ENCODE measurements around the gene PARP12.

The PARP12 gene

DNA sequence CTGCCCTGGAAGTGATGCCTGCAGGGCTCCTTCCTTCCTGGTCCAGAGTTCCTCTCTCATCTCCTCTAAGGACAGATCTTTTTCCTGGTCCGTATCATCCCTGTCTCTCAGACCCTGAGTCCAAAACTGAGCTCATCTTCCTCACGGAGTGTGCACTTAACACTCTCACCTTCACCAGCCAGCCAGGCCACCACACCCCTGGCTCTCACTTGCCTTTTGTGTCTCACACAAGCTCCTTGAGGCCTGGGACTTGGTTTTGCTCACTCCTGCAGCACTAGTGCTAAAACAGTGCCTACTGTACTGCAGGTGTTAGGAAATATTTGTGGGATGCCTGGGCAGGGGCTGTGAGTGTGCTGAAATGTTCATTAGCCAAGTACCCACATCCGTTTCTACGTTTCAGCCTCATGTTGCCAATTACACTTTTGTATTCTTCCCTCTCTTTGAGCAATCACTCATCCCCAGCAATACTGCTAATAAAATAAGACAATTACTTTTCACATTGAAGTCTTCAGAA lies 21.4 kb upstream of the PARP12 start:
- no peak for TF ChIP-seq TAF1 (IDR thresholded peaks at IDR 0.05; ENCODE audit: borderline replicate concordance, insufficient read depth, low read length)
- TF ChIP-seq, protein P1, sequence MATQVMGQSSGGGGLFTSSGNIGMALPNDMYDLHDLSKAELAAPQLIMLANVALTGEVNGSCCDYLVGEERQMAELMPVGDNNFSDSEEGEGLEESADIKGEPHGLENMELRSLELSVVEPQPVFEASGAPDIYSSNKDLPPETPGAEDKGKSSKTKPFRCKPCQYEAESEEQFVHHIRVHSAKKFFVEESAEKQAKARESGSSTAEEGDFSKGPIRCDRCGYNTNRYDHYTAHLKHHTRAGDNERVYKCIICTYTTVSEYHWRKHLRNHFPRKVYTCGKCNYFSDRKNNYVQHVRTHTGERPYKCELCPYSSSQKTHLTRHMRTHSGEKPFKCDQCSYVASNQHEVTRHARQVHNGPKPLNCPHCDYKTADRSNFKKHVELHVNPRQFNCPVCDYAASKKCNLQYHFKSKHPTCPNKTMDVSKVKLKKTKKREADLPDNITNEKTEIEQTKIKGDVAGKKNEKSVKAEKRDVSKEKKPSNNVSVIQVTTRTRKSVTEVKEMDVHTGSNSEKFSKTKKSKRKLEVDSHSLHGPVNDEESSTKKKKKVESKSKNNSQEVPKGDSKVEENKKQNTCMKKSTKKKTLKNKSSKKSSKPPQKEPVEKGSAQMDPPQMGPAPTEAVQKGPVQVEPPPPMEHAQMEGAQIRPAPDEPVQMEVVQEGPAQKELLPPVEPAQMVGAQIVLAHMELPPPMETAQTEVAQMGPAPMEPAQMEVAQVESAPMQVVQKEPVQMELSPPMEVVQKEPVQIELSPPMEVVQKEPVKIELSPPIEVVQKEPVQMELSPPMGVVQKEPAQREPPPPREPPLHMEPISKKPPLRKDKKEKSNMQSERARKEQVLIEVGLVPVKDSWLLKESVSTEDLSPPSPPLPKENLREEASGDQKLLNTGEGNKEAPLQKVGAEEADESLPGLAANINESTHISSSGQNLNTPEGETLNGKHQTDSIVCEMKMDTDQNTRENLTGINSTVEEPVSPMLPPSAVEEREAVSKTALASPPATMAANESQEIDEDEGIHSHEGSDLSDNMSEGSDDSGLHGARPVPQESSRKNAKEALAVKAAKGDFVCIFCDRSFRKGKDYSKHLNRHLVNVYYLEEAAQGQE (IDR thresholded peaks at IDR 0.05; ENCODE audit: insufficient read depth in 1 of 2, low read depth in 2 of 2, low read length in 2 of 2), result no peak
- TF ChIP-seq FOXP2 (optimal IDR thresholded peaks at IDR 0.05; ENCODE audit: borderline replicate concordance, extremely low read depth, extremely low read length, insufficient read depth), result no peak
- no peak for TF ChIP-seq POLR2AphosphoS5 (IDR thresholded peaks at IDR 0.05; ENCODE audit: low read depth, low read length)
- TF ChIP-seq SIN3A (IDR thresholded peaks at IDR 0.05; ENCODE audit: borderline replicate concordance, insufficient read depth, low read length), result no peak

DNA sequence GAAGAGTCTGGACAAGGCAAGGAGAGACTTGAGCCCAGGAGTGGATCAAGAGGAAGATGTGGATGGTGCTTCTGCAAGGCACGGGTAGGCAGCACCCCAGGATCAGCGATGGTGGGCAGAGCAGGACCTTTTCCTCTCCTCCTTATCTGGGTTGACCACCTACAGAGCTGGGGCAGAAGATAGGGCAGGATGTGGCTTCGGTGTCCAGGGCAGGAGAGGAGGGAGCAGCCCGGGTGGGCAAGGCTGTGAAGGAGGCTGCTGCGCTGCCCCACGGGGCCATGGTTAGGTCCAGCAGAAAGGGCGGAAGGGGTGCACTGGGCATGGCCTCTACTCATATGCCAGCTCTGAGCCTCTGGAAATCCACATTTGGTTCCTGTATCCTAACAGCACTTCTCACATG lies 20.0 kb upstream of the PARP12 start:
- TF ChIP-seq FOXP2 (optimal IDR thresholded peaks at IDR 0.05; ENCODE audit: borderline replicate concordance, extremely low read depth, extremely low read length, insufficient read depth) (no peak), POLR2AphosphoS5 (IDR thresholded peaks at IDR 0.05; ENCODE audit: low read depth, low read length) (no peak), SIN3A (IDR thresholded peaks at IDR 0.05; ENCODE audit: borderline replicate concordance, insufficient read depth, low read length) (no peak), TAF1 (IDR thresholded peaks at IDR 0.05; ENCODE audit: borderline replicate concordance, insufficient read depth, low read length) (no peak)
- TF ChIP-seq, protein P1 (IDR thresholded peaks at IDR 0.05; ENCODE audit: insufficient read depth in 1 of 2, low read depth in 2 of 2, low read length in 2 of 2), result no peak

DNA sequence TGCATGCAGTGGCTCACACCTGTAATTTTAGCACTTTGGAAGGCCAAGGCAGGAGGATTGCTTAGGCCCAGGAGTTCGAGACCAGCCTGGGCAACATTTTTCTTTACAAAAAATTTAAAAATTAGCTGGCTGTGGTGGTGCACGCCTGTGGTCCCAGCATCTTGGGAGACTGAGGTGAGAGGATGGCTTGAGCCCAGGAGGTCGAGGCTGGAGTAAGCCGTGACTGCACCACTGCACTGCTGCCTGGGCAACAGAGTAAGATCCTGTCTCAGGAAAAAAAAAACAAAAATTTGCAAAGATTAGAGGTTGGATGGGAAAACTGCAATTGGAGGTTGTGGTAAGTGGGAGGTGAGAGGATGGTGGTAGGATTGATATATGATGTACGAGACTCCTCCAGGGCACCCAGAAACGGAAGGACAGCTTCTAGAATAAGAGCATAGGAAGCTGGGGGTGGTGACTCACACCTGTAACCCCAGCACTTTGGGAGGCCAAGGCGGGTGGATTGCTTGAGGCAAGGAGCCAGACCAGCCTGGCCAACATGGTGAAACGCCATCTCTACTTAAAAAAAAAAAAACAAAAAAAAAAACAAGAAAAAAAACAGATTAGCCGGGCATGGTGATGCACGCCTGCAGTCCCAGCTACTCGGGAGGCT lies 19.1 kb upstream of the PARP12 start:
- TF ChIP-seq, protein P1 (IDR thresholded peaks at IDR 0.05; ENCODE audit: insufficient read depth in 1 of 2, low read depth in 2 of 2, low read length in 2 of 2), result no peak
- TF ChIP-seq FOXP2 (optimal IDR thresholded peaks at IDR 0.05; ENCODE audit: borderline replicate concordance, extremely low read depth, extremely low read length, insufficient read depth), result no peak
- no peak for TF ChIP-seq SIN3A (IDR thresholded peaks at IDR 0.05; ENCODE audit: borderline replicate concordance, insufficient read depth, low read length)
- no peak for TF ChIP-seq POLR2AphosphoS5 (IDR thresholded peaks at IDR 0.05; ENCODE audit: low read depth, low read length)
- no peak for TF ChIP-seq TAF1 (IDR thresholded peaks at IDR 0.05; ENCODE audit: borderline replicate concordance, insufficient read depth, low read length)

DNA sequence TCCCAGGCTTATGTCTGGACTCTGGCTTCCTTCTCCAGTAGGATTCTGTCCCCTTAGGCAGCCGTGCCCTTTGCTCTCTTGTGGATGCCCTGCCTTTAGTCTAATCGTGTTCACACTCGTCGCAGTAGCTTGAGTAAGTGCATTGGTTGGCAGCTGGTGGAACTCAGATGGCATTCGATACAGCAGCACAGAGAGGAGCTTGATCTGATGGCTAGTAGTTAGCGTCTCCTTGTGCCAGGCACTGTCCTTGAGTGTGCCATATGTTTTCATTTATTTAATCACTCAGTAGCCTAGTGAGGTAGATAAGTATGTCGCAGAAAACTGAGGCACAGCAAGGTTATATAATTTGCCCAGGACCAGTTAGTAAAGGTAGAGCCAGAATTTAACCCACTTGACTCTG lies 18.2 kb upstream of the PARP12 start:
- TF ChIP-seq, protein P1 (IDR thresholded peaks at IDR 0.05; ENCODE audit: insufficient read depth in 1 of 2, low read depth in 2 of 2, low read length in 2 of 2), result no peak
- TF ChIP-seq FOXP2 (optimal IDR thresholded peaks at IDR 0.05; ENCODE audit: borderline replicate concordance, extremely low read depth, extremely low read length, insufficient read depth), result no peak
- TF ChIP-seq TAF1 (IDR thresholded peaks at IDR 0.05; ENCODE audit: borderline replicate concordance, insufficient read depth, low read length), result no peak
- no peak for TF ChIP-seq POLR2AphosphoS5 (IDR thresholded peaks at IDR 0.05; ENCODE audit: low read depth, low read length)
- TF ChIP-seq SIN3A (IDR thresholded peaks at IDR 0.05; ENCODE audit: borderline replicate concordance, insufficient read depth, low read length), result no peak

Measured in PFSK-1 (cell line).